Upper lobe of left lung (tissue), 6 donors: ENCODE data around the gene ATP1A1. TPM values are rescaled to one million over a fixed set of nuclear protein-coding genes. Genes with fewer than 3 reads are reported as not detected.

ENCODE experiments used
- ATAC-seq, 2 donors: fragments of 200-7000 bp; cut with Tn5 transposase; one replicate each; pipeline ENCODE4 v1.9.1; 2022; ENCODE audit warnings: mild to moderate bottlenecking in 2 of 2, moderate library complexity in 2 of 2; ENCODE audit not compliant: low FRiP score in 2 of 2
- DNase-seq, 2 donors: peaks; one replicate each; pipeline ENCODE4 v3.0.0-alpha.2; 2019 to 2020
- H3K27ac ChIP-seq, 4 donors: fragments of 200-600 bp; sonication (generic); one replicate each; pipeline ENCODE4 v1.5.1; 2016 to 2019
- H3K27me3 ChIP-seq, 4 donors: fragments of 200-600 bp; sonication (generic); one replicate each; pipeline ENCODE4 v1.5.1; 2017 to 2019
- H3K36me3 ChIP-seq, 4 donors: fragments of 200-600 bp; sonication (generic); one replicate each; pipeline ENCODE4 v1.5.1; 2016 to 2019
- H3K4me1 ChIP-seq, 4 donors: fragments of 200-600 bp; sonication (generic); one replicate each; pipeline ENCODE4 v1.5.1; 2018 to 2019
- H3K4me3 ChIP-seq, 4 donors: fragments of 200-600 bp; sonication (generic); one replicate each; pipeline ENCODE4 v1.5.1; 2017 to 2019; ENCODE audit warnings: mild to moderate bottlenecking in 2 of 4, moderate library complexity in 1 of 4
- H3K9me3 ChIP-seq, 4 donors: fragments of 200-600 bp; sonication (generic); one replicate each; pipeline ENCODE4 v1.5.1; 2018 to 2019
- EP300 ChIP-seq, 4 donors: sonication (generic); formaldehyde crosslinking; IDR thresholded peaks; one replicate each; pipeline ENCODE4 v1.5.1; 2017; ENCODE audit warnings: antibody characterized with exemption in 4 of 4, control low read depth in 2 of 4
- POLR2A ChIP-seq, 4 donors: fragments of 450-650 bp; IDR thresholded peaks; one replicate each; pipeline ENCODE4 v1.5.1; 2016 to 2017; ENCODE audit warnings: antibody characterized with exemption in 4 of 4, mild to moderate bottlenecking in 2 of 4
- POLR2AphosphoS5 ChIP-seq, 2 donors: sonication (generic); formaldehyde crosslinking; IDR thresholded peaks; one replicate each; pipeline ENCODE4 v1.5.1; 2017; ENCODE audit warnings: antibody characterized with exemption in 2 of 2
- WGBS, 2 donors: methylation state at CpG; one replicate each; pipeline ENCODE4 v1.1.5; 2017 to 2018; 5-methylcytosine and 5-hydroxymethylcytosine counted together
- total RNA-seq, 6 donors: library from RNA; depleted of rRNA in 4 of 6; stranded (reverse); fragments of >200 nt in 4 of 6; gene quantifications; one replicate each; pipeline versions ENCODE4 v1.1.0 to v1.2.1, GENCODE V29; 2016 to 2021
- TF ChIP-seq, protein P1 (sequence below), 6 experiments: fragments of 450-650 bp in 4 of 6; fragments of 200-600 bp in 2 of 6; sonication (generic) in 2 of 6; IDR thresholded peaks; one replicate each; pipeline ENCODE4 v1.5.1; 2016 to 2019; ENCODE audit warnings: antibody characterized with exemption in 6 of 6
- donor health status: DM: no; HTN: no; CAD: no; lungs with moderate emphysema.
- donor health status: DM: no; HTN: yes; CAD: no; lungs with severe emphysema.

The ATP1A1 gene
- total RNA-seq, 6 donors from 2014 or later, result 383 to 829 (median 696) TPM

DNA sequence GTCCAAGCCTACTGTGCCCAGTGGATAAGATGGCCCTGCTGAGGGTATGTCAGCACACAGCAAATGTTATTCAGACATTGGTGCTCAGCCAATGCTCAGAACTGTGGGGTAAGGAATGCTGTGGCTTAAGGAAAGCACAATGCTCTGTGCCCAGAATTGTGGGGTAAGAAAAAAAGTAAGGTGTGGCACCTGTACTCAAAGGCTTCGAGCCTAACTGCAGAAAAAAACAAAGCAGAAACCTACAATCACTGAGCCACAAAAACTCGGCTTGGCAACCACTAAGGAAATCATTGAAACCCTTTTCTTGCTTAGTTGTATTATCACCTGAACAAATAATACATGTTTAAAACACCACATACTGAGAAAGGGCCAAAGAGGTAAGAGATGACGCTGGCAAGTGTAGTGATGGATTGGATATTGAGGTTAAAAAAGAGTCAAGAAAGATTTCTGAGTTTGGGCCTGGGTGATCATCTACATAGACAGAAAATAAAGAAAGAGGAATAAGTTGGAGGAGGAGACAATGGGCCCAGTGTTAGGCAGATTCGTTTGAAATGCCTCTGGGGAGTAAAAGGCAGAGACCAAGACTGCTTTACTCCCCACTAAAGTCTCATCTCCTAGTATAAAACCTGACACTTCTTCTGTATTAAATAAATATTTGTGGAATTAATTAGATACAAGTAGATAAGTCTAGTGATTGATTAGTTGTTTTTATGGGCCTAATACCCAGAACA, 25.9 kb upstream of the ATP1A1 start:
- Histone ChIP-seq H3K27ac (no peak overlapping the region), H3K9me3 (no peaks in the 10 kb centered on the region), H3K4me1 (peaks cover 0 to 9% (median 0%) of the 10 kb centered on the region in 4 donors), H3K4me3 (no peak overlapping the region), H3K36me3 (no peaks in the 10 kb centered on the region), H3K27me3 (no peaks in the 10 kb centered on the region)
- ATAC-seq, result no peak
- 59 to 63% methylated on average over 4 of the region's 4 CpGs for WGBS, 2 donors
- no peak for DNase-seq
- TF ChIP-seq, protein P1, sequence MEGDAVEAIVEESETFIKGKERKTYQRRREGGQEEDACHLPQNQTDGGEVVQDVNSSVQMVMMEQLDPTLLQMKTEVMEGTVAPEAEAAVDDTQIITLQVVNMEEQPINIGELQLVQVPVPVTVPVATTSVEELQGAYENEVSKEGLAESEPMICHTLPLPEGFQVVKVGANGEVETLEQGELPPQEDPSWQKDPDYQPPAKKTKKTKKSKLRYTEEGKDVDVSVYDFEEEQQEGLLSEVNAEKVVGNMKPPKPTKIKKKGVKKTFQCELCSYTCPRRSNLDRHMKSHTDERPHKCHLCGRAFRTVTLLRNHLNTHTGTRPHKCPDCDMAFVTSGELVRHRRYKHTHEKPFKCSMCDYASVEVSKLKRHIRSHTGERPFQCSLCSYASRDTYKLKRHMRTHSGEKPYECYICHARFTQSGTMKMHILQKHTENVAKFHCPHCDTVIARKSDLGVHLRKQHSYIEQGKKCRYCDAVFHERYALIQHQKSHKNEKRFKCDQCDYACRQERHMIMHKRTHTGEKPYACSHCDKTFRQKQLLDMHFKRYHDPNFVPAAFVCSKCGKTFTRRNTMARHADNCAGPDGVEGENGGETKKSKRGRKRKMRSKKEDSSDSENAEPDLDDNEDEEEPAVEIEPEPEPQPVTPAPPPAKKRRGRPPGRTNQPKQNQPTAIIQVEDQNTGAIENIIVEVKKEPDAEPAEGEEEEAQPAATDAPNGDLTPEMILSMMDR (IDR thresholded peaks at IDR 0.05), result no peak
- TF ChIP-seq POLR2AphosphoS5 (IDR thresholded peaks at IDR 0.05) (no peak), POLR2A (IDR thresholded peaks at IDR 0.05) (no peak), EP300 (IDR thresholded peaks at IDR 0.05) (no peak)

DNA sequence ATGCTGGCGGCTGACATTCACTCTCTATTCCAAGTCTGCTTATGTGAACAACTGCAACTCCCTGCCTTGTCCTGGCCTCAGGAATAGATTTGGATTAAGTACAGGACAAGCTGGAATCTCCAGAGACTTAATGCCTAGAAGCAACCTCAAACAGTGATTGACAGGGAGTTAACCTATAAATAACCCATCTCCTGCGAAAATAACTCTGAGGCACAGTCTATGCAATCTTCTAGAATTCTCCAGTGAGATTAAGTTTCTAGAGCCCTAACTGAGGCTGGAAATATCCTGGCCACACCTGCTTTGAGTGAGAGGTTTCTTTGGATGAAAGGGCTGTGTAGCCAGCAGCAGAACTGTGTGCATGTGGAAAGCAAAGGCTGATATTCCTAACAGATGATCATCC, 25.3 kb upstream of the ATP1A1 start:
- Histone ChIP-seq H3K27ac (no peak overlapping the region), H3K4me3 (no peak overlapping the region), H3K27me3 (no peaks in the 10 kb centered on the region), H3K4me1 (peaks cover 0 to 9% (median 0%) of the 10 kb centered on the region in 4 donors), H3K36me3 (no peaks in the 10 kb centered on the region), H3K9me3 (no peaks in the 10 kb centered on the region)
- DNase-seq, result no peak
- ATAC-seq, result no peak
- WGBS, 2 donors, result 88 to 91% methylated on average over 2 of the region's 2 CpGs
- TF ChIP-seq, protein P1 (IDR thresholded peaks at IDR 0.05), result no peak
- no peak for TF ChIP-seq POLR2A (IDR thresholded peaks at IDR 0.05)
- TF ChIP-seq EP300 (IDR thresholded peaks at IDR 0.05), result no peak
- TF ChIP-seq POLR2AphosphoS5 (IDR thresholded peaks at IDR 0.05), result no peak

DNA sequence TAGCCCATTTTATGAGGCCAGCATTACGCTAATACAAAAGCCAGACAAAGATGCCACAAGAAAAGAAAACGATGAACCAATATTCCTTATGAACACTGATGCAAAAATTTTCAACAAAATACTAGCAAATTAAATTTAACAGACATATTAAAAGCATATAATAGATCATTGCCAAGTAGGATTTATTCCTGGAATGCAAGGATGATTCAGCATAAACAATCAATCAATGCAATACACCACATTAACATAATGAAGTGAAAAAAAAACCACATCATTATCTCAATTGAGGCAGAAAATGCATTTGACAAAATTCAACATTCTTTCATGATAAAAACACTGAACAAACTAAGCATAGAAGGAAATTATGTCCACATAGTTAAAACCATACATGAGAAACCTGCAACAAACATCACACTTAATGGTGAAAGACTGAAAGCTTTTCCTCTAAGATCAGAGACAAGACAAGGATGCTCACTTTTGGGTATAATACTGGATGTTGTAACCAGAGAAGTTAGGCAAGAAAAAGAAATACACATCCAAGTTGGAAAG, 22.9 kb upstream of the ATP1A1 start:
- Histone ChIP-seq H3K27ac (no peak overlapping the region), H3K9me3 (no peaks in the 10 kb centered on the region), H3K4me3 (no peak overlapping the region), H3K27me3 (no peaks in the 10 kb centered on the region), H3K4me1 (peaks cover 0 to 5% (median 0%) of the 10 kb centered on the region in 4 donors), H3K36me3 (no peaks in the 10 kb centered on the region)
- no peak for ATAC-seq
- DNase-seq, result no peak
- TF ChIP-seq EP300 (IDR thresholded peaks at IDR 0.05), result no peak
- TF ChIP-seq POLR2AphosphoS5 (IDR thresholded peaks at IDR 0.05), result no peak
- TF ChIP-seq, protein P1 (IDR thresholded peaks at IDR 0.05), result no peak
- no peak for TF ChIP-seq POLR2A (IDR thresholded peaks at IDR 0.05)
- 88 to 91% methylated on average over 2 of the region's 2 CpGs for WGBS, 2 donors

DNA sequence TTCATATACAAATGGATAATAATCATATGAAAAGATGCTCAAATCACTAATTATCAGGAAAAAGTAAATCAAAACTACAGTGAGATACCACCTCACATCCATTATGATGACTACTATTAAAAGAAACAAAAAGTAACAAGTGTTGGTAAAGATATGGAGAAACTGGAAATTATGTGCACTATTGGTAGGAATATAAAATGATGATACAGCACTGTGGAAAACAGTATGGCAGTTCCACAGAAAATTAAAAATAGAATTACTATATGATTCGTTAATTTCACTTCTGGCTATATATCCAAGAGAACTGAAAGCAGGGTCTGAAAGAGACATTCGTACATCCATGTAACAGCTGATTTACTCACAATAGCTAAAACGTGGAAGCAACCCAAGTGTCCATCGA, 21.1 kb upstream of the ATP1A1 start:
- Histone ChIP-seq H3K36me3 (no peaks in the 10 kb centered on the region), H3K27ac (no peak overlapping the region), H3K9me3 (no peaks in the 10 kb centered on the region), H3K27me3 (no peaks in the 10 kb centered on the region), H3K4me3 (no peak overlapping the region), H3K4me1 (peaks cover 0 to 3% (median 0%) of the 10 kb centered on the region in 4 donors)
- ATAC-seq (no peak), DNase-seq (no peak)
- WGBS, 2 donors, result 78 to 79% methylated on average over 4 of the region's 4 CpGs
- no peak for TF ChIP-seq POLR2A (IDR thresholded peaks at IDR 0.05)
- no peak for TF ChIP-seq EP300 (IDR thresholded peaks at IDR 0.05)
- TF ChIP-seq, protein P1 (IDR thresholded peaks at IDR 0.05), result no peak
- no peak for TF ChIP-seq POLR2AphosphoS5 (IDR thresholded peaks at IDR 0.05)
